Natural killer cell (primary cell): ENCODE results near the gene SLC35D3. TPM values are rescaled to one million over a fixed set of nuclear protein-coding genes. Genes with fewer than 3 reads are reported as not detected.

Source experiments
- ATAC-seq, 3 donors: fragments of 150-1000 bp in 2 of 3; fragments of 200-7000 bp in 1 of 3; cut with Tn5 transposase; 1 replicate in 1 of 3; 2 replicates in 2 of 3; pipeline ENCODE4 v1.10.0; 2021; ENCODE audit warnings: mild to moderate bottlenecking in 2 of 3, moderate library complexity in 2 of 3
- DNase-seq, 2 donors: peaks; one replicate each; pipeline versions ENCODE4 v3.0.0 to v3.0.0-alpha.2; 2013 to 2021; ENCODE audit warnings: mixed read lengths in 1 of 2
- H3K27ac ChIP-seq: one replicate; pipeline ENCODE4 v1.5.1; 2013; ENCODE audit warnings: mild to moderate bottlenecking, low read length
- H3K27me3 ChIP-seq: one replicate; pipeline ENCODE4 v1.6.1; 2013; ENCODE audit warnings: low read length; ENCODE audit not compliant: control insufficient read depth, insufficient read depth
- H3K36me3 ChIP-seq: one replicate; pipeline ENCODE4 v1.6.1; 2013; ENCODE audit warnings: low read length; ENCODE audit not compliant: control insufficient read depth, insufficient read depth
- H3K4me1 ChIP-seq: one replicate; pipeline ENCODE4 v1.6.1; 2013; ENCODE audit warnings: low read length; ENCODE audit not compliant: control insufficient read depth, insufficient read depth
- H3K4me3 ChIP-seq: one replicate; pipeline ENCODE4 v1.5.1; 2013; ENCODE audit warnings: low read length
- H3K9me3 ChIP-seq: one replicate; pipeline ENCODE4 v1.6.1; 2013; ENCODE audit warnings: low read length; ENCODE audit not compliant: control insufficient read depth, insufficient read depth
- H3K27ac Mint-ChIP-seq, 2 donors: one replicate each; pipeline ENCODE4 v1.8.0; 2022; ENCODE audit warnings: mild to moderate bottlenecking in 2 of 2, mixed read lengths in 2 of 2, moderate library complexity in 1 of 2
- H3K27me3 Mint-ChIP-seq, 2 donors: one replicate each; pipeline ENCODE4 v1.8.0; 2022; ENCODE audit warnings: low read depth in 2 of 2, mixed read lengths in 2 of 2
- H3K36me3 Mint-ChIP-seq: one replicate; pipeline ENCODE4 v1.8.0; 2022; ENCODE audit warnings: mixed read lengths
- H3K4me1 Mint-ChIP-seq, 2 donors: one replicate each; pipeline ENCODE4 v1.8.0; 2022; ENCODE audit warnings: mixed read lengths in 2 of 2
- H3K4me3 Mint-ChIP-seq: one replicate; pipeline ENCODE4 v1.8.0; 2022; ENCODE audit warnings: mild to moderate bottlenecking, moderate library complexity, mixed read lengths
- H3K9me3 Mint-ChIP-seq, 2 donors: one replicate each; pipeline ENCODE4 v1.8.0; 2022; ENCODE audit warnings: mixed read lengths in 2 of 2
- WGBS: methylation state at CpG from one replicate; pipeline ENCODE4 v1.1.7; 2013; ENCODE audit warnings: missing lambda C conversion rate; ENCODE audit not compliant: insufficient coverage; 5-methylcytosine and 5-hydroxymethylcytosine counted together
- intact Hi-C: fragments of 100-400 bp; cut with micrococcal nuclease; formaldehyde crosslinking; loops from one replicate; pipeline ENCODE4 v1.14.2; 2022
- total RNA-seq, 4 donors: library from RNA; stranded (reverse); fragments of 120-200 nt in 1 of 4; gene quantifications; one replicate each; pipeline versions ENCODE4 v1.2.3 to v1.2.4, GENCODE V29; 2013 to 2022
- TF ChIP-seq, protein P1 (sequence below): fragments of 200-600 bp; IDR thresholded peaks from one replicate; pipeline ENCODE4 v1.8.0; 2022; ENCODE audit warnings: antibody characterized with exemption

SLC35D3 gene
- total RNA-seq, 3 donors from 2014 or later (not counting 1 experiment from before 2014, with no cell fraction given), result 0.28 TPM; not detected in 2

DNA sequence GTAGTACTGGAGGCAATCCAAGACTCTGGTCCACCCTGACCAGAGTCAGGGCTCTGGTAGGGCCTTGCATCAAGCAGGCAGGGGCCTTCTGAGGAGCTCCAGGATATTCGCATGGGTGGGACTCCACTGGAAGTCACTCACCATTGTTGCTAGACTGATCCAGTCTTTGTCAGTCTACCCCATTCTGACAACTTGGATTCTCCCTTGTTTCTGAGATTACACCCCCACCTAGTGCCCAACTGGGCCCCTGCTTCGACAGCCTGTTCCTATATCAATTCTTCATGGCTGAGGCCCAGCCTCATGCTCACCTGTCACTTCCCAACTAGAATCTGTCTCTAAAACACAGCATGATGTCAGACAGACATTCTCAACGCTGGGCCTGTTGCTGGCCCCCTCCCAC lies 5.2 kb downstream of the SLC35D3 start:
- WGBS, result 77% methylated on average over 3 of the region's 3 CpGs
- Mint-ChIP-seq H3K36me3 (no peaks in the 10 kb centered on the region), H3K27ac (no peak overlapping the region), H3K9me3 (no peaks in the 10 kb centered on the region), H3K27me3 (peaks cover 52 to 55% of the 10 kb centered on the region in 2 donors), H3K4me1 (peaks cover 7 to 14% of the 10 kb centered on the region in 2 donors), H3K4me3 (no peak overlapping the region)
- no peak overlapping the region for H3K4me3 ChIP-seq
- no peak for ATAC-seq
- H3K27me3 ChIP-seq, result peaks cover 19% of the 10 kb centered on the region
- TF ChIP-seq, protein P1, sequence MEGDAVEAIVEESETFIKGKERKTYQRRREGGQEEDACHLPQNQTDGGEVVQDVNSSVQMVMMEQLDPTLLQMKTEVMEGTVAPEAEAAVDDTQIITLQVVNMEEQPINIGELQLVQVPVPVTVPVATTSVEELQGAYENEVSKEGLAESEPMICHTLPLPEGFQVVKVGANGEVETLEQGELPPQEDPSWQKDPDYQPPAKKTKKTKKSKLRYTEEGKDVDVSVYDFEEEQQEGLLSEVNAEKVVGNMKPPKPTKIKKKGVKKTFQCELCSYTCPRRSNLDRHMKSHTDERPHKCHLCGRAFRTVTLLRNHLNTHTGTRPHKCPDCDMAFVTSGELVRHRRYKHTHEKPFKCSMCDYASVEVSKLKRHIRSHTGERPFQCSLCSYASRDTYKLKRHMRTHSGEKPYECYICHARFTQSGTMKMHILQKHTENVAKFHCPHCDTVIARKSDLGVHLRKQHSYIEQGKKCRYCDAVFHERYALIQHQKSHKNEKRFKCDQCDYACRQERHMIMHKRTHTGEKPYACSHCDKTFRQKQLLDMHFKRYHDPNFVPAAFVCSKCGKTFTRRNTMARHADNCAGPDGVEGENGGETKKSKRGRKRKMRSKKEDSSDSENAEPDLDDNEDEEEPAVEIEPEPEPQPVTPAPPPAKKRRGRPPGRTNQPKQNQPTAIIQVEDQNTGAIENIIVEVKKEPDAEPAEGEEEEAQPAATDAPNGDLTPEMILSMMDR, result no peak
- H3K36me3 ChIP-seq, result no peaks in the 10 kb centered on the region
- DNase-seq, result peak in 1 of 2 donors; percentile 36
- intact Hi-C loops, result no loop called here
- H3K9me3 ChIP-seq, result no peaks in the 10 kb centered on the region
- peaks cover 18% of the 10 kb centered on the region for H3K4me1 ChIP-seq
- no peak overlapping the region for H3K27ac ChIP-seq

DNA sequence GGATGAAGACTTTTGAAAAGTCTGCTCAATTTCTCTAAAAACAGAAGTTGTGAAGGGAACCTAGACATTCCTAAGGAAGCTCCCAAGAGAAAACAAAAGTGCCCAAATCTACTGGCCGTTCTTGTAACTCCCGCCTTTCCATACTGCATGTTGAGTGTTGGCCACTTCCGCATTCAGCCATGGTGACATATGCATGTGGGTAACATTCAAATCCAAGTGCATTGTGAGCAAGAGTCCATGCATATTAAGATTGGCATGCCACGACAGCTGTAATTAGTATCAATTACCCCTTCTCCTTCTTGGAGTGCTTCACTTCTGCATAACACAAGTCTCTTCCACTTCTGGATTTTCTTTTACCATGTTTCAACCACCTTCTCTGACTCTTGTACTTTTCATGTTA lies 8.4 kb downstream of the SLC35D3 start:
- peaks cover 51 to 55% of the 10 kb centered on the region in 2 donors for H3K27me3 Mint-ChIP-seq
- H3K27me3 ChIP-seq, result peaks cover 5% of the 10 kb centered on the region
- no peaks in the 10 kb centered on the region for H3K4me1 ChIP-seq
- H3K36me3 Mint-ChIP-seq, result no peaks in the 10 kb centered on the region
- ATAC-seq (no peak), DNase-seq (no peak)
- no peak overlapping the region for H3K4me3 Mint-ChIP-seq
- no peak overlapping the region for H3K27ac Mint-ChIP-seq
- no peak overlapping the region for H3K4me3 ChIP-seq
- H3K36me3 ChIP-seq, result no peaks in the 10 kb centered on the region
- H3K27ac ChIP-seq, result no peak overlapping the region
- H3K9me3 ChIP-seq, result no peaks in the 10 kb centered on the region
- H3K9me3 Mint-ChIP-seq, result no peaks in the 10 kb centered on the region
- 94% methylated on average over 4 of the region's 4 CpGs for WGBS
- TF ChIP-seq, protein P1, result no peak
- intact Hi-C loops, result no loop called here
- no peaks in the 10 kb centered on the region for H3K4me1 Mint-ChIP-seq

DNA sequence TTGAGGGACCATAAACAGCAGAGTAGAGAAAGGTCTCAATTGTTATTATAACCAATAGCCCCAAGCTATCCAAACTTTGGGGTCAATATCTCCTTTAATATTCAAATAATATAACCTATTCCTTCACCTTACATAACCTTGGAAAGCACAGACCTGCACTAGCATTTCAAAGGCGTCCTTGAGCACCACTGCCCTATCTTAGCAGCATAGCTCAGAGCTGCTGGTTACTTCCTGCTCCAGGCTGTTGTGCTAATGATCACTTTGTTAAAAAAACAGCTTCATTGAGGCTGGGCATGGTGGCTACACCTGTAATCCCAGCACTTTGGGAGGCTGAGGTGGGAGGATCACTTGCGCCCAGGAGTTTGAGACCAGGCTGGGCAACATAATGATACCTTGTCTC lies 10.5 kb downstream of the SLC35D3 start:
- no peak overlapping the region for H3K4me3 Mint-ChIP-seq
- peaks cover 5% of the 10 kb centered on the region for H3K27me3 ChIP-seq
- no peaks in the 10 kb centered on the region for H3K4me1 ChIP-seq
- DNase-seq, result no peak
- intact Hi-C loops, result no loop called here
- TF ChIP-seq, protein P1, result no peak
- H3K27me3 Mint-ChIP-seq, result peaks cover 48 to 60% of the 10 kb centered on the region in 2 donors
- no peak overlapping the region for H3K4me3 ChIP-seq
- 96% methylated on average over 2 of the region's 2 CpGs for WGBS
- H3K9me3 ChIP-seq, result no peaks in the 10 kb centered on the region
- H3K9me3 Mint-ChIP-seq, result no peaks in the 10 kb centered on the region
- no peak for ATAC-seq
- no peak overlapping the region for H3K27ac ChIP-seq
- H3K36me3 ChIP-seq, result no peaks in the 10 kb centered on the region
- H3K4me1 Mint-ChIP-seq, result no peaks in the 10 kb centered on the region
- no peaks in the 10 kb centered on the region for H3K36me3 Mint-ChIP-seq
- no peak overlapping the region for H3K27ac Mint-ChIP-seq

DNA sequence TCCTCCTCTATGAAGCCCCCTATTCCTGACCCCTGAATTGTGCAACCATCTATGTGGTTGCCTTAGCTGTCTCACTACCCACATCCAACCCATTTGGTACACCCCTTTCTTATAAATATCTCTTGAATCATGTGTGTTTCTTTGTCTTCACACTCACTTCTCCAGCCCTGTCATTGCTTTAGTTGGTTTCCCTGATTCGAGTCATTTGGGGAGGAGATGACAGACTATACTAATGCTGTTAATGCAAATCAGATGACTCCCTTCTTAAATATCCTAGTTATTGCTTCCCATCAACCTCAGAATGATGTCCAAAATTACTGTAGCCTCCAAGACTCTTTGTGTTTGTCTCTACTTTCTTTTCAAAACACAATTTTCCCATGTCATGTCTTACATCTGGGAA lies 23.0 kb downstream of the SLC35D3 start:
- TF ChIP-seq, protein P1, result no peak
- H3K36me3 Mint-ChIP-seq, result no peaks in the 10 kb centered on the region
- Histone ChIP-seq H3K36me3 (no peaks in the 10 kb centered on the region), H3K27me3 (peaks cover 2% of the 10 kb centered on the region), H3K9me3 (no peaks in the 10 kb centered on the region), H3K4me1 (no peaks in the 10 kb centered on the region), H3K27ac (no peak overlapping the region), H3K4me3 (no peak overlapping the region)
- H3K27ac Mint-ChIP-seq, result no peak overlapping the region
- no peak for DNase-seq
- no peaks in the 10 kb centered on the region for H3K4me1 Mint-ChIP-seq
- H3K9me3 Mint-ChIP-seq, result peaks cover 2 to 3% of the 10 kb centered on the region in 2 donors
- intact Hi-C loops, result no loop called here
- no peak for ATAC-seq
- H3K27me3 Mint-ChIP-seq, result peaks cover 13 to 28% of the 10 kb centered on the region in 2 donors
- WGBS, result 63% methylated on average over 1 of the region's 1 CpG
- H3K4me3 Mint-ChIP-seq, result no peak overlapping the region
